PC-3 (cell line): ENCODE measurements around the gene TMEM18. TPM values are rescaled to one million over a fixed set of nuclear protein-coding genes. Genes with fewer than 3 reads are reported as not detected.

ENCODE experiments used
- ATAC-seq: fragments of 200-7000 bp; cut with Tn5 transposase; 2 replicates; pipeline ENCODE4 v1.9.1; 2020; ENCODE audit warnings: mild to moderate bottlenecking, moderate library complexity
- BruUV-seq: library from RNA; stranded (reverse); fragments of 400-500 nt; replicated peaks from 2 replicates; lab custom pipeline; 2021; lab: Mats Ljungman, UMichigan
- CTCF ChIA-PET: fragments of 300-600 bp; sonication (Branson Sonifier 250); formaldehyde crosslinking; loops from one replicate; lab custom pipeline; 2022; ENCODE audit warnings: antibody characterized with exemption; lab: Charles Lee
- POLR2A ChIA-PET: fragments of 300-600 bp; sonication (Branson Sonifier 250); formaldehyde crosslinking; loops from one replicate; lab custom pipeline; 2022; ENCODE audit warnings: antibody characterized with exemption; ENCODE audit not compliant: unreplicated experiment; lab: Charles Lee
- DNase-seq: peaks from one replicate; pipeline ENCODE4 v3.0.0-alpha.2; 2015
- H2AFZ ChIP-seq: fragments of 300-600 bp; sonication (generic); 2 replicates; pipeline ENCODE4 v1.6.0; 2016; ENCODE audit warnings: antibody characterized with exemption, low read length
- H3F3A ChIP-seq: fragments of 300-600 bp; sonication (generic); one replicate; pipeline ENCODE4 v1.6.0; 2017; ENCODE audit warnings: antibody characterized with exemption, low read length, control low read depth, mild to moderate bottlenecking; ENCODE audit not compliant: unreplicated experiment
- H3K27ac ChIP-seq: fragments of 300-600 bp; sonication (generic); 2 replicates; pipeline ENCODE4 v1.5.1; 2016; ENCODE audit warnings: mild to moderate bottlenecking, low read length
- H3K27me3 ChIP-seq: fragments of 300-600 bp; sonication (generic); 2 replicates; pipeline ENCODE4 v1.6.1; 2016; ENCODE audit warnings: low read length, mixed read lengths
- H3K36me3 ChIP-seq: fragments of 300-600 bp; sonication (generic); 2 replicates; pipeline ENCODE4 v1.6.1; 2016; ENCODE audit warnings: low read depth, mixed run types, low read length, mixed read lengths
- H3K4me1 ChIP-seq: fragments of 300-600 bp; sonication (generic); 2 replicates; pipeline ENCODE4 v1.5.1; 2016; ENCODE audit warnings: low read length; ENCODE audit not compliant: insufficient read depth
- H3K4me2 ChIP-seq: fragments of 300-600 bp; sonication (generic); 2 replicates; pipeline ENCODE4 v1.6.0; 2016; ENCODE audit warnings: low read length
- H3K4me3 ChIP-seq: fragments of 300-600 bp; sonication (generic); 2 replicates; pipeline ENCODE4 v1.5.1; 2016; ENCODE audit warnings: mild to moderate bottlenecking, low read length, mixed read lengths
- H3K79me2 ChIP-seq: fragments of 300-600 bp; sonication (generic); 2 replicates; pipeline ENCODE4 v1.6.1; 2017; ENCODE audit warnings: low read length, mixed read lengths
- H3K9ac ChIP-seq: fragments of 300-600 bp; sonication (generic); 2 replicates; pipeline ENCODE4 v1.6.0; 2016; ENCODE audit warnings: mild to moderate bottlenecking, low read length
- H3K9me2 ChIP-seq: fragments of 300-600 bp; sonication (generic); replicated peaks from 2 replicates; pipeline ENCODE4 v1.6.1; 2016; ENCODE audit warnings: mixed run types, low read length, mixed read lengths
- H3K9me3 ChIP-seq: fragments of 300-600 bp; sonication (generic); 2 replicates; pipeline ENCODE4 v1.6.1; 2016; ENCODE audit warnings: low read length, mixed read lengths
- H4K20me1 ChIP-seq: fragments of 300-600 bp; sonication (generic); 2 replicates; pipeline ENCODE4 v1.6.1; 2016; ENCODE audit warnings: low read length, mixed read lengths
- CTCF ChIP-seq: fragments of 300-600 bp; sonication (generic); conservative IDR thresholded peaks from 2 replicates; pipeline ENCODE4 v1.5.1; 2017; ENCODE audit warnings: antibody characterized with exemption, low read depth, mild to moderate bottlenecking, low read length
- EZH2 ChIP-seq: fragments of 300-600 bp; sonication (generic); IDR thresholded peaks from one replicate; pipeline ENCODE4 v1.6.1; 2017; ENCODE audit warnings: antibody characterized with exemption, mild to moderate bottlenecking, low read length; ENCODE audit not compliant: unreplicated experiment
- EZH2phosphoT487 ChIP-seq: fragments of 300-600 bp; sonication (generic); IDR thresholded peaks from 2 replicates; pipeline ENCODE4 v1.6.1; 2018; ENCODE audit warnings: mild to moderate bottlenecking, antibody characterized with exemption, low read length, borderline replicate concordance
- intact Hi-C: fragments of 100-400 bp; cut with micrococcal nuclease; formaldehyde crosslinking; loops from 2 replicates; pipeline ENCODE4 v1.9.0; 2023
- total RNA-seq: library from RNA; depleted of rRNA; stranded (reverse); fragments of >200 nt; gene quantifications from 2 replicates; pipeline ENCODE4 v1.2.3, GENCODE V29; 2014

The TMEM18 gene
- total RNA-seq, 1 experiment from 2014 or later, result 25.5 TPM

- Histone ChIP-seq H3K4me3 (no peak overlapping the region), H3K9ac (peak overlapping the region; percentile 36), H3K79me2 (no peaks in the 10 kb centered on the region), H3K36me3 (no peaks in the 10 kb centered on the region), H3K4me2 (peak overlapping the region; percentile 23; the same call in 1 of the 2 replicates), H3F3A (no peaks in the 10 kb centered on the region), H3K27me3 (no peaks in the 10 kb centered on the region), H3K4me1 (peaks cover 24% of the 10 kb centered on the region), H2AFZ (peak overlapping the region; percentile 63; the same call in 1 of the 2 replicates), H3K27ac (peak overlapping the region; percentile 70), H3K9me3 (no peaks in the 10 kb centered on the region), H3K9me2 (no peaks in the 10 kb centered on the region), H4K20me1 (no peaks in the 10 kb centered on the region)
- intact Hi-C loops, result loop anchor here (1.0 to 5.0 kb wide), 3 partner anchors 102 to 910 kb away; no protein-coding TSS in a partner anchor
- POLR2A ChIA-PET, result no interaction called here
- ATAC-seq (peak; percentile 37), DNase-seq (peak; percentile 84)
- CTCF ChIA-PET, result interaction anchor here (1.4 kb wide), 1 partner anchor 107 kb away, joined by 4 read pairs; no protein-coding TSS in a partner anchor
- no peak for TF ChIP-seq EZH2
- peak; percentile 90 for TF ChIP-seq CTCF
- no TSS peak for BruUV-seq
Measured at GRCh38 chr2:636641-637405, 40.4 kb downstream of the TMEM18 start.

- CTCF ChIA-PET, result no interaction called here
- BruUV-seq, result no TSS peak
- no peaks in the 10 kb centered on the region for H4K20me1 ChIP-seq
- intact Hi-C loops, result loop anchor here (5.0 kb wide), 1 partner anchor 911 kb away; no protein-coding TSS in a partner anchor
- H3K27me3 ChIP-seq, result no peaks in the 10 kb centered on the region
- POLR2A ChIA-PET, result no interaction called here
- no peaks in the 10 kb centered on the region for H3K36me3 ChIP-seq
- no peak overlapping the region for H2AFZ ChIP-seq
- H3K9me2 ChIP-seq, result no peaks in the 10 kb centered on the region
- H3K4me3 ChIP-seq, result no peak overlapping the region
- no peak overlapping the region for H3K4me2 ChIP-seq
- peak overlapping the region; percentile 45; the same call in 1 of the 2 replicates for H3K27ac ChIP-seq
- ATAC-seq, result no peak
- no peaks in the 10 kb centered on the region for H3K79me2 ChIP-seq
- DNase-seq, result no peak
- H3F3A ChIP-seq, result no peaks in the 10 kb centered on the region
- no peak overlapping the region for H3K9ac ChIP-seq
- peaks cover 20% of the 10 kb centered on the region for H3K4me1 ChIP-seq
- no peaks in the 10 kb centered on the region for H3K9me3 ChIP-seq
- TF ChIP-seq CTCF, result no peak
- no peak for TF ChIP-seq EZH2phosphoT487
- no peak for TF ChIP-seq EZH2
Measured at GRCh38 chr2:635687-636621, 41.3 kb downstream of the TMEM18 start.
